H9 (cell line): ENCODE measurements around the gene PPIL3. TPM values are rescaled to one million over a fixed set of nuclear protein-coding genes. Genes with fewer than 3 reads are reported as not detected.
"Not testable (repeated sequence)": the region's sequence is repeated elsewhere in the genome, so short reads cannot be mapped to it uniquely, and the experiment has no call there.

ENCODE experiments used
- DNase-seq: peaks from one replicate; pipeline ENCODE4 v3.0.0-alpha.2; 2017
- H2AFZ ChIP-seq: one replicate; pipeline ENCODE4 v1.6.1; 2013; ENCODE audit warnings: mild to moderate bottlenecking, low read length, control low read depth, moderate library complexity
- H2AK5ac ChIP-seq: 2 replicates; pipeline ENCODE4 v1.6.1; 2013; ENCODE audit warnings: low read length, control low read depth, mixed read lengths; ENCODE audit not compliant: insufficient read length
- H2BK120ac ChIP-seq: one replicate; pipeline ENCODE4 v1.6.1; 2013; ENCODE audit warnings: low read depth, mild to moderate bottlenecking, low read length, control low read depth, inconsistent platforms; ENCODE audit not compliant: poor library complexity, severe bottlenecking
- H2BK12ac ChIP-seq: 2 replicates; pipeline ENCODE4 v1.6.1; 2013; ENCODE audit warnings: low read length, control low read depth, mixed read lengths, low read depth; ENCODE audit not compliant: insufficient read length
- H2BK15ac ChIP-seq: 2 replicates; pipeline ENCODE4 v1.6.1; 2013; ENCODE audit warnings: low read depth, low read length, control low read depth
- H2BK20ac ChIP-seq: one replicate; pipeline ENCODE4 v1.6.1; 2013; ENCODE audit warnings: low read depth, mild to moderate bottlenecking, low read length, control low read depth, inconsistent platforms; ENCODE audit not compliant: poor library complexity, severe bottlenecking
- H2BK5ac ChIP-seq: 2 replicates; pipeline ENCODE4 v1.6.1; 2013; ENCODE audit warnings: low read length, control low read depth, mixed read lengths; ENCODE audit not compliant: insufficient read length
- H3K14ac ChIP-seq: 2 replicates; pipeline ENCODE4 v1.6.1; 2013; ENCODE audit warnings: low read length, control low read depth; ENCODE audit not compliant: insufficient read depth
- H3K18ac ChIP-seq: 2 replicates; pipeline ENCODE4 v1.6.1; 2013; ENCODE audit warnings: low read depth, mild to moderate bottlenecking, mixed read lengths, low read length, control low read depth; ENCODE audit not compliant: insufficient read length
- H3K23ac ChIP-seq: 2 replicates; pipeline ENCODE4 v1.6.1; 2013; ENCODE audit warnings: low read length, control low read depth, mixed read lengths, low read depth; ENCODE audit not compliant: insufficient read length
- H3K23me2 ChIP-seq: 2 replicates; pipeline ENCODE4 v1.6.1; 2013; ENCODE audit warnings: low read depth, mild to moderate bottlenecking, mixed read lengths, low read length, control low read depth; ENCODE audit not compliant: insufficient read length, poor library complexity, severe bottlenecking
- H3K27ac ChIP-seq: 2 replicates; pipeline ENCODE4 v1.5.1; 2013; ENCODE audit warnings: low read length, control low read depth, mixed read lengths, low read depth; ENCODE audit not compliant: insufficient read length
- H3K27me3 ChIP-seq: 2 replicates; pipeline ENCODE4 v1.6.1; 2013; ENCODE audit warnings: low read length, control low read depth, inconsistent platforms; ENCODE audit not compliant: insufficient read depth
- H3K4ac ChIP-seq: 2 replicates; pipeline ENCODE4 v1.6.1; 2013; ENCODE audit warnings: low read depth, mild to moderate bottlenecking, control low read depth, inconsistent platforms, low read length, moderate library complexity
- H3K4me1 ChIP-seq: 2 replicates; pipeline ENCODE4 v1.6.1; 2013; ENCODE audit warnings: low read length, control low read depth, inconsistent platforms; ENCODE audit not compliant: insufficient read depth
- H3K4me2 ChIP-seq: 2 replicates; pipeline ENCODE4 v1.6.1; 2013; ENCODE audit warnings: low read length, control low read depth, mixed read lengths; ENCODE audit not compliant: insufficient read length, insufficient read depth
- H3K56ac ChIP-seq: 2 replicates; pipeline ENCODE4 v1.6.1; 2013; ENCODE audit warnings: low read depth, mild to moderate bottlenecking, mixed read lengths, low read length, control low read depth; ENCODE audit not compliant: insufficient read length
- H3K79me1 ChIP-seq: 2 replicates; pipeline ENCODE4 v1.6.1; 2013; ENCODE audit warnings: low read depth, mild to moderate bottlenecking, moderate library complexity, low read length, control low read depth, inconsistent platforms; ENCODE audit not compliant: insufficient read depth, poor library complexity, severe bottlenecking
- H3K79me2 ChIP-seq: 2 replicates; pipeline ENCODE4 v1.6.1; 2013; ENCODE audit warnings: low read length, control low read depth, inconsistent platforms; ENCODE audit not compliant: insufficient read depth
- H3K9ac ChIP-seq: 2 replicates; pipeline ENCODE4 v1.6.1; 2013; ENCODE audit warnings: low read length, control low read depth, mixed read lengths; ENCODE audit not compliant: insufficient read length; ENCODE audit errors: extremely low read depth
- H3K9me3 ChIP-seq: one replicate; pipeline ENCODE4 v1.6.1; 2013; ENCODE audit warnings: low read depth, low read length, inconsistent platforms; ENCODE audit not compliant: control insufficient read depth
- H3T11ph ChIP-seq: one replicate; pipeline ENCODE4 v1.6.1; 2013; ENCODE audit warnings: mild to moderate bottlenecking, low read length, control low read depth, inconsistent platforms
- H4K20me1 ChIP-seq: one replicate; pipeline ENCODE4 v1.6.1; 2013; ENCODE audit not compliant: control insufficient read depth, insufficient read length, insufficient read depth
- H4K5ac ChIP-seq: 2 replicates; pipeline ENCODE4 v1.6.1; 2013; ENCODE audit warnings: low read depth, mild to moderate bottlenecking, mixed read lengths, low read length, control low read depth; ENCODE audit not compliant: insufficient read length
- H4K8ac ChIP-seq: replicated peaks from 2 replicates; pipeline ENCODE4 v1.6.1; 2013; ENCODE audit warnings: low read length, control low read depth, mixed read lengths, low read depth; ENCODE audit not compliant: insufficient read length
- H4K91ac ChIP-seq: 2 replicates; pipeline ENCODE4 v1.6.1; 2013; ENCODE audit warnings: low read depth, mild to moderate bottlenecking, moderate library complexity, mixed read lengths, low read length, control low read depth; ENCODE audit not compliant: insufficient read length
- H3K27ac Mint-ChIP-seq, 3 experiments: 2 replicates in 2 of 3; 3 replicates in 1 of 3; pipeline ENCODE4 v1.8.0; 2020 to 2021; ENCODE audit warnings: mixed read lengths in 3 of 3, mild to moderate bottlenecking in 1 of 3, moderate library complexity in 1 of 3
- H3K27me3 Mint-ChIP-seq: 2 replicates; pipeline ENCODE4 v1.8.0; 2021; ENCODE audit warnings: low read depth, mild to moderate bottlenecking, moderate library complexity, mixed read lengths
- H3K36me3 Mint-ChIP-seq, 3 experiments: 2 replicates in 2 of 3; 3 replicates in 1 of 3; pipeline ENCODE4 v1.8.0; 2020 to 2021; ENCODE audit warnings: low read depth in 3 of 3, mixed read lengths in 3 of 3; ENCODE audit not compliant: insufficient read depth in 1 of 3
- H3K4me1 Mint-ChIP-seq, 2 experiments: 2 replicates each; pipeline ENCODE4 v1.8.0; 2020; ENCODE audit warnings: mixed read lengths in 2 of 2
- H3K4me3 Mint-ChIP-seq, 2 experiments: 2 replicates in 1 of 2; 3 replicates in 1 of 2; pipeline ENCODE4 v1.8.0; 2020 to 2021; ENCODE audit warnings: mild to moderate bottlenecking in 2 of 2, mixed read lengths in 2 of 2, moderate library complexity in 1 of 2
- H3K9me3 Mint-ChIP-seq, 2 experiments: 2 replicates in 1 of 2; 3 replicates in 1 of 2; pipeline ENCODE4 v1.8.0; 2020; ENCODE audit warnings: mild to moderate bottlenecking in 2 of 2, mixed read lengths in 2 of 2, moderate library complexity in 1 of 2
- CTCF ChIP-seq: fragments of 200-600 bp; sonication (generic); conservative IDR thresholded peaks from 3 replicates; pipeline ENCODE4 v1.8.0; 2021; ENCODE audit warnings: antibody characterized with exemption, mild to moderate bottlenecking
- WGBS: extraction: QIAGEN DNeasy Blood & Tissue Kit; methylation state at CpG from one replicate; pipeline ENCODE4 v1.1.7; 2013; ENCODE audit warnings: missing lambda C conversion rate, low lambda C conversion rate, mixed read lengths; ENCODE audit not compliant: insufficient read length; ENCODE audit errors: extremely low coverage; 5-methylcytosine and 5-hydroxymethylcytosine counted together
- total RNA-seq: library from RNA; stranded (reverse); gene quantifications from 2 replicates; pipeline ENCODE4 v1.2.1, GENCODE V29; 2021

PPIL3 gene
- total RNA-seq, 1 experiment from 2014 or later: 63.4 TPM

- no peak overlapping the region for H2BK15ac ChIP-seq
- H3K4ac ChIP-seq: no peak overlapping the region
- H3K27me3 ChIP-seq: no peaks in the 10 kb centered on the region
- DNase-seq: no peak
- H2BK120ac ChIP-seq: no peak overlapping the region
- no peak overlapping the region for H3K14ac ChIP-seq
- H3K23me2 ChIP-seq: no peaks in the 10 kb centered on the region
- H3K9me3 Mint-ChIP-seq: no peaks in the 10 kb centered on the region
- H3K4me2 ChIP-seq: no peak overlapping the region
- no peaks in the 10 kb centered on the region for H4K20me1 ChIP-seq
- peaks cover 43 to 73% (median 69%) of the 10 kb centered on the region in 3 experiments; a peak in 6 of 7 replicates for H3K36me3 Mint-ChIP-seq
- H4K91ac ChIP-seq: no peak overlapping the region
- H3K18ac ChIP-seq: no peak overlapping the region
- no peaks in the 10 kb centered on the region; a peak in 1 of 4 replicates for H3K4me1 Mint-ChIP-seq
- H3K56ac ChIP-seq: no peak overlapping the region
- no peak overlapping the region for H3T11ph ChIP-seq
- H4K5ac ChIP-seq: no peak overlapping the region
- no peak overlapping the region for H3K27ac Mint-ChIP-seq
- H2BK12ac ChIP-seq: no peak overlapping the region
- H3K79me1 ChIP-seq: no peaks in the 10 kb centered on the region
- no peak for TF ChIP-seq CTCF
- H2AK5ac ChIP-seq: no peak overlapping the region
- H3K9me3 ChIP-seq: no peaks in the 10 kb centered on the region
- no peak overlapping the region for H2BK20ac ChIP-seq
- no peaks in the 10 kb centered on the region for H3K27me3 Mint-ChIP-seq
- H3K27ac ChIP-seq: no peak overlapping the region
- H4K8ac ChIP-seq: no peak overlapping the region
- H3K79me2 ChIP-seq: no peaks in the 10 kb centered on the region
- H3K4me1 ChIP-seq: no peaks in the 10 kb centered on the region
- H2BK5ac ChIP-seq: no peak overlapping the region
- no peak overlapping the region for H3K23ac ChIP-seq
- H3K9ac ChIP-seq: no peak overlapping the region
- H3K4me3 Mint-ChIP-seq: no peak overlapping the region
- H2AFZ ChIP-seq: no peak overlapping the region
Observed at GRCh38 chr2:200899482-200899881, 10.6 kb upstream of the PPIL3 start.

GRCh38 chr2:200881715-200882249 lies 7.1 kb downstream of the PPIL3 start:
- H3K9me3 Mint-ChIP-seq, H4K5ac ChIP-seq, H3K4me3 Mint-ChIP-seq, H3K27me3 ChIP-seq, H2BK15ac ChIP-seq, H3K27ac Mint-ChIP-seq, H4K20me1 ChIP-seq, H3K56ac ChIP-seq, H3K79me1 ChIP-seq, H4K8ac ChIP-seq, H2AFZ ChIP-seq, H2BK120ac ChIP-seq, H3K23ac ChIP-seq, H3K9me3 ChIP-seq, H3K27ac ChIP-seq, H3T11ph ChIP-seq, H3K18ac ChIP-seq, H3K4me2 ChIP-seq, H3K4me1 Mint-ChIP-seq, H3K9ac ChIP-seq, DNase-seq, H2BK20ac ChIP-seq, H3K4ac ChIP-seq, H3K23me2 ChIP-seq, H3K4me1 ChIP-seq, H3K14ac ChIP-seq, H4K91ac ChIP-seq, H2AK5ac ChIP-seq, H2BK12ac ChIP-seq, H3K79me2 ChIP-seq, H3K27me3 Mint-ChIP-seq, H2BK5ac ChIP-seq: not testable (repeated sequence)
- H3K36me3 Mint-ChIP-seq: peaks cover 11 to 74% (median 73%) of the 10 kb centered on the region in 3 experiments; a peak in 6 of 7 replicates
- WGBS: no CpG with 5 or more reads among the region's 2 CpGs
